ENCODE data around the gene OGDH. TPM values are rescaled to one million over a fixed set of nuclear protein-coding genes. Genes with fewer than 3 reads are reported as not detected.

The OGDH gene
- total RNA-seq, 2 donors from 2014 or later: 36.1 to 46.1 TPM

GRCh38 chr7:44569959-44570358 lies 36.5 kb upstream of the OGDH start:
- intact Hi-C loops (cut with DNase I): loop anchor here (10.0 kb wide), 1 partner anchor 335 kb away; no protein-coding TSS in a partner anchor

DNA sequence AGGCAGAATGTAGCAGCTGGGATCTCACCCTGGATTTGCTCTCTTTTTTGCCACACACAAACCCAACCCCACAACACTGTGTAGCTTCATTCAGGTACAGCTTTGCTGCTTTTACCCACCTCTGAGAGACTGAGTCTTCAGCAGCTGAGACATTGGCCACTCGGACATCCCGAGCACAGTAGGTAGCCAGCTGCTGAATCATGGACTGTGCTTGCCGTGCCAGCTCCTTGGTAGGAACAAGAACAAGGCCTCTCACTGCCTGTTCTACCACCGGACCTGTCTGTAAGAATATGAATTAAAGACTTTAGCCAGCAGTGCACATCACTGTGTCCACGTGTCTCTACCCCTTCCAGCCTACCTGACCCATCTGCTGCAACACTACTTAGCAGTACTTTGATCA lies 33.7 kb upstream of the OGDH start:
- DNase-seq (no peak), ATAC-seq (no peak)
- 52 to 57% methylated on average over 5 of the region's 5 CpGs for WGBS, 2 donors
- Histone ChIP-seq H3K4me3 (peak overlapping the region in 1 of 2 donors; percentile 73), H3K4me1 (peaks cover 22% of the 10 kb centered on the region), H3K36me3 (replicated peaks in 1 of 2; ENCODE audit: insufficient read depth in 1 of 2, low read depth in 2 of 2) (peaks cover 19 to 37% of the 10 kb centered on the region in 2 donors), H3K27ac (no peak overlapping the region), H3K9me3 (no peaks in the 10 kb centered on the region), H3K27me3 (no peaks in the 10 kb centered on the region)
- TF ChIP-seq POLR2A (IDR thresholded peaks at IDR 0.05) (no peak), CTCF (IDR thresholded peaks at IDR 0.05) (no peak)
- intact Hi-C loops (cut with DNase I): no loop called here

More at GRCh38 chr7:44569959-44570358, 36.5 kb upstream of the OGDH start:
- Histone ChIP-seq H3K27ac (no peak overlapping the region), H3K9me3 (no peaks in the 10 kb centered on the region), H3K36me3 (replicated peaks in 1 of 2; ENCODE audit: insufficient read depth in 1 of 2, low read depth in 2 of 2) (peaks cover 26 to 45% of the 10 kb centered on the region in 2 donors), H3K27me3 (no peaks in the 10 kb centered on the region), H3K4me1 (peaks cover 22% of the 10 kb centered on the region), H3K4me3 (no peak overlapping the region)
- DNase-seq (no peak), ATAC-seq (no peak)
- TF ChIP-seq CTCF (IDR thresholded peaks at IDR 0.05): no peak
- TF ChIP-seq POLR2A (IDR thresholded peaks at IDR 0.05): no peak
- 90% methylated on average over 6 to 9 of the region's 9 CpGs for WGBS, 2 donors

DNA sequence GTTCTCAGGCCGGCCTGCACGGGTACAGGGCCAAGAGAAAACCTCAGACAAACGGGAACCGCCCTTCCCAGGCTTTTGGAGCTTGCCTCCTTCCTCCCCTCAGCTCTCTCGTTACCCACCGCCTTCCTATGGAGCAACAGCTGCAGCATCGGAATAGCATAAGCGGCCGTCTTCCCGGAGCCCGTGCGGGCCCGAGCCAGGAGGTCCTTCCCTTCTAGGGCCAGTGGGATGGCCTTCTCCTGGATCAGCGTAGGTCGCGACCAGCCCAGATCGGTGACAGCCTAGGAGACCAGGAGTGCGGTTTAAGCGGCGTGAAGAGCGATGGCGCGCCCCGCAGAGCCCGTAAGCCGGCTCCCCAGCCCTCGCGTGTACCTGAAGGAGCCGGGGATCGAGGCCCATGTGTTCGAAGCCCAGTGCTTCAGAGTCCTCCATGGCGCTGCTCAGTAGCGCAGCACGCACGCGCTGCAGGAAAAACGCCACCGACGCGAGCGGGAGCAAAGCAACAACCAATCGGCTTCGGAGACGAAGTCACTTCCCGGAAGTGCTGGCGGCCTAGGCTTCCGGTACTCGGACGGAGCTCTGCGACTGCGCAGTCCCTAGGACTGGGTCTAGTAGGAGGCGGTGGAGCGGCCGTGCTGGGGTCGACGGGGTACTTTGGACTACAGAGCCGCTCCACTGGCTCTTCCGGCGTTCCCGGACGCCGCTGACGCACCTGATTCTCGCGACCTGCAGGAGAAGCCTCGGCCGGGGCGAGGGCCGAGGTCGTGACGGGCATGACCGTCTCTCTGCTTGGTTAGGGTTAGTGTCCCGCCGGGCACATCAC lies 32.8 kb upstream of the OGDH start, which contains the start of gene DDX56:
Gene DDX56, minus strand, starts transcription at position 445 of the 823 bp plus-strand sequence. Its CDS starts 13 bp downstream, at position 432.
- Histone ChIP-seq H3K9me3 (no peaks in the 10 kb centered on the region), H3K27ac (peak within 1 kb of the TSS; percentile 57 to 88 (median 84)), H3K4me3 (peak within 1 kb of the TSS; percentile 57 to 73), H3K27me3 (no peaks in the 10 kb centered on the region), H3K4me1 (peaks cover 22% of the 10 kb centered on the region), H3K36me3 (replicated peaks in 1 of 2; ENCODE audit: insufficient read depth in 1 of 2, low read depth in 2 of 2) (peaks cover 14 to 33% of the 10 kb centered on the region in 2 donors)
- TF ChIP-seq CTCF (IDR thresholded peaks at IDR 0.05) (no peak), POLR2A (IDR thresholded peaks at IDR 0.05) (peak; percentile 55 to 90 (median 88))
- intact Hi-C loops (cut with DNase I): no loop called here
- peak; percentile 99 for ATAC-seq
- WGBS, 2 donors: 0 to 1% methylated on average over 33 to 74 of the region's 74 CpGs
- DNase-seq: peak; percentile 94 to 95 (median 95)

DNA sequence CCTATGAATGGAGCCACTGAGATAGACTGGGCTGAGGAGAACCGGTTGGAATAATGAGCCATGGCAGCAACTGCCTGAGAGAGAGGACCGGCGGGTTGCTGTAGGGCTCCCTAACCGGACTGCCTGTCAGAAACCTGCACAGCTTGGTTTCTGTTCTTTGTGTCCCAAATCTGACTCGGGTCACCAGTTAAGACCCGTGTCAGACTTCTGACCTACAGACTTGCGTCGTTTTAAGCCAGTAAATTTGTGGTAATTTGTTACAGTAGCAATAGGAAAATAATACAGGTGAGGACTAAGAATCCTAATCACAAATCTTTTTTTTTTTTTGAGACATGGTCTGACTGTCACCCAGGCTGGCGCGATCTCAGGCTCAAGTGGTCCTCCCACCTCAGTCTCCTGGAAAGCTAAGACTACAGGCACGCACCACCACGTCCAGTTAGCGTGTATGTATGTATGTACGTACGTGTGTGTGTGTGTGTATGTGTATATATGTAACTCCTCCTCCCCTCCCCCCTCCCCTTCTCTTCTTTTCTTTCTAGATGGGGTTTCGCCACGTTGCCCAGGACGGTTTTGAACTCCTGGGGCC lies 32.0 kb upstream of the OGDH start:
- H3K9me3 ChIP-seq: no peaks in the 10 kb centered on the region
- ATAC-seq: no peak
- DNase-seq: no peak
- 24 to 28% methylated on average over 15 to 18 of the region's 18 CpGs for WGBS, 2 donors
- H3K4me3 ChIP-seq: peak overlapping the region; percentile 57 to 73
- H3K27ac ChIP-seq: peak overlapping the region; percentile 57 to 88 (median 84)
- peaks cover 22% of the 10 kb centered on the region for H3K4me1 ChIP-seq
- H3K36me3 ChIP-seq (replicated peaks in 1 of 2; ENCODE audit: insufficient read depth in 1 of 2, low read depth in 2 of 2): peaks cover 9 to 31% of the 10 kb centered on the region in 2 donors
- TF ChIP-seq POLR2A (IDR thresholded peaks at IDR 0.05) (no peak), CTCF (IDR thresholded peaks at IDR 0.05) (no peak)
- intact Hi-C loops (cut with DNase I): no loop called here
- H3K27me3 ChIP-seq: no peaks in the 10 kb centered on the region
